ENCODE results near the gene PRKCD.

Gene PRKCD

GRCh38 chr3:53196575-53197407 is 35.8 kb downstream of the PRKCD start:
- H3K27me3 ChIP-seq (replicated peaks; ENCODE audit: control insufficient read depth, insufficient read depth, low read length) = no peaks in the 10 kb centered on the region
- peaks cover 20% of the 10 kb centered on the region for H3K36me3 ChIP-seq (ENCODE audit: control insufficient read depth, insufficient read depth, low read length)
- TF ChIP-seq CTCF (IDR thresholded peaks at IDR 0.05; ENCODE audit: insufficient read depth, low read length, poor library complexity, severe bottlenecking) = peak; percentile 59
- peak overlapping the region; percentile 4; the same call in 1 of the 2 replicates for H3K4me3 ChIP-seq (replicated peaks; ENCODE audit: low read depth, low read length)
- DNase-seq (ENCODE audit: extremely low read depth, insufficient read length) = peak; percentile 62

- peaks cover 13% of the 10 kb centered on the region for H3K36me3 ChIP-seq (ENCODE audit: control insufficient read depth, insufficient read depth, low read length)
- H3K27me3 ChIP-seq (replicated peaks; ENCODE audit: control insufficient read depth, insufficient read depth, low read length) = no peaks in the 10 kb centered on the region
- TF ChIP-seq CTCF (IDR thresholded peaks at IDR 0.05; ENCODE audit: insufficient read depth, low read length, poor library complexity, severe bottlenecking) = no peak
- H3K4me3 ChIP-seq (replicated peaks; ENCODE audit: low read depth, low read length) = peak overlapping the region; percentile 51
- DNase-seq (ENCODE audit: extremely low read depth, insufficient read length) = no peak
Observed at GRCh38 chr3:53198256-53198977, 37.4 kb downstream of the PRKCD start.

- TF ChIP-seq CTCF (IDR thresholded peaks at IDR 0.05; ENCODE audit: insufficient read depth, low read length, poor library complexity, severe bottlenecking) = no peak
- H3K4me3 ChIP-seq (replicated peaks; ENCODE audit: low read depth, low read length) = no peak overlapping the region; the same call in 1 of the 2 replicates
- peaks cover 9% of the 10 kb centered on the region for H3K36me3 ChIP-seq (ENCODE audit: control insufficient read depth, insufficient read depth, low read length)
- H3K27me3 ChIP-seq (replicated peaks; ENCODE audit: control insufficient read depth, insufficient read depth, low read length) = no peaks in the 10 kb centered on the region
- DNase-seq (ENCODE audit: extremely low read depth, insufficient read length) = no peak
Observed at GRCh38 chr3:53198996-53199395, 38.0 kb downstream of the PRKCD start.

- no peak overlapping the region for H3K4me3 ChIP-seq (replicated peaks; ENCODE audit: low read depth, low read length)
- H3K27me3 ChIP-seq (replicated peaks; ENCODE audit: control insufficient read depth, insufficient read depth, low read length) = no peaks in the 10 kb centered on the region
- TF ChIP-seq CTCF (IDR thresholded peaks at IDR 0.05; ENCODE audit: insufficient read depth, low read length, poor library complexity, severe bottlenecking) = peak; percentile 27
- no peak for DNase-seq (ENCODE audit: extremely low read depth, insufficient read length)
- H3K36me3 ChIP-seq (ENCODE audit: control insufficient read depth, insufficient read depth, low read length) = peaks cover 3% of the 10 kb centered on the region
Observed at GRCh38 chr3:53199834-53200233, 38.8 kb downstream of the PRKCD start.

GRCh38 chr3:53200501-53201498 is 39.8 kb downstream of the PRKCD start:
- no peak for TF ChIP-seq CTCF (IDR thresholded peaks at IDR 0.05; ENCODE audit: insufficient read depth, low read length, poor library complexity, severe bottlenecking)
- Histone ChIP-seq H3K27me3 (replicated peaks; ENCODE audit: control insufficient read depth, insufficient read depth, low read length) (no peaks in the 10 kb centered on the region), H3K4me3 (replicated peaks; ENCODE audit: low read depth, low read length) (no peak overlapping the region), H3K36me3 (ENCODE audit: control insufficient read depth, insufficient read depth, low read length) (peaks cover 3% of the 10 kb centered on the region)
- no peak for DNase-seq (ENCODE audit: extremely low read depth, insufficient read length)

Data from GM06990 (cell line).